Activated CD8-positive, alpha-beta memory T cell treated with anti-CD3 and anti-CD28 coated beads for 24 hours (primary cell): ENCODE measurements around the gene LSM4.

ENCODE experiments used
- DNase-seq: peaks from one replicate; pipeline ENCODE4 v3.0.0-alpha.2; 2020

Gene LSM4

DNA sequence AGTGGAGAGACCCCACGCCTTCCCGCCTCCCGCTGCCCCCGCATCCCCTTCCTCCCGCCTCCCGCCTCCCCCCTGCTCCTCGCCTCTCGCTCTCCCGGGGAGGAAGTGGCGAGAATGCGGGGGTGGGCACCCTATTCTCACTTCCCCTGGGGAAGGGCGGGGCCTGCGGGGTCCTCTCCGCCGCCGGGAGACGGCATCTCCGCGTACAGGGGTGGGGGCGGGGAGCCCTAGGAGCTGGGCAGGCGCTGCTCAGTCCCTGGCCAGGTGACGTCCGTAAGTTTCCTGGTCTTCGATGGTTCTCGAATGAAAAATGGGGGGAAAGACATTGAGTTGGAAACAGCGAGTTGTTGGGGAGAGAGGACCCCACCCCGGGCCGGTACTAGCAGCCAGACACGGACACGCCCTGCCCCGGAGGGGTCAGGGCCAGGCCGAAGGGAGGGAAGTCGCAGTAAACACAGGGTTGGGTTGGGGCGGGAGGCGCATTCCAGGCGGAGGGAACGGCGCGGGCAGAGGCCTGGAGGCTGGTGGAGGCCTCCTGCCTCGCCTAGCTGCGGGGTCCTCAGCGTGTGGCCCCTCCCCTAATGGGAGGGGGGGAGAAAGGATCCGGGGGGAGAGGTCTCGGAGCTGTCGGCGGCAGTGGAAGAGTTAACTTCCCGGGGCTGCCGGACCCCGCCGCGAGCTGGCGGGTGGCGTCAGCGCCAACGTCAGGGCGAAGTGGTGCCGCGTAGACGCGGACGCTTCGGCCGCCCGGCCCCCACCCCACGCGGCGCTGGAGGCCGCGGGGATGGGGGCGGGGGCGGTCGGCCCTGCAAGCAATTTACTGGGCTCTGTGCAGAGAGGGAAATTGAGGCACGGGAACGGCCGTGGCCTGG, 31.1 kb downstream of the LSM4 start:
- peak; percentile 94 for DNase-seq

GRCh38 chr19:18291019-18291524, 31.8 kb downstream of the LSM4 start:
- no peak for DNase-seq

DNA sequence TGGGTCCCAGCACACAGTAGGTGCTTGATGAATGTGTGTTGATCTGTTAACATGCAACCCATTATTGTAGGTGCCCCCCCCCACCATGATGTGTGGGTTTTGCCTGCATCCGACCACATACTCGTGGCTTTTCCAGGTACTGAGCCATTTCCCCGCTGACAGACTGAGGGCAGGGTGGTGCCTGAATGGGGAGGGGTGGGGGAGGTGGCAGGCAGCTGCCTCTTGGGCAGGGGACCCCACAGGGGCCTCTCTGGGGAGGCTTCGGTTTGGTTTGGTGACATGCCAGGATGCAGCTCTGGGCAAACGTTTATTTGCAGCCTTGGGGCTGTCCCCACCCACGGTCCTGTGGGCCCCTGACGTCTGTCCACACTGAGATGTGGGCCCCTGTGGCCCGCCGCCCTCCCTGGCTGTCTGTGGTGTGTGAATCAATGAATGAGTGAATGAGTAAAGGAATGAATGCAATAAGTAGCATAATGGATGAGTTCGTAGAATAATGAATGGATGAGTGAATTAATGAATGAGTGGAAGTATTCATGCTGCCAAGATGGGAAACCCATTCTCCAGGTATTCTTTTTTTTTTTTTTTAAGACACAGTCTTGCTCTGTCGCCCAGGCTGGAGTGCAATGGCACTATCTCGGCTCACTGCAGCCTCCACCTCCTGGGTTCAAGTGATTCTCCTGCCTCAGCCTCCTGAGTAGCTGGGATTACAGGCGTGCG, 32.4 kb downstream of the LSM4 start:
- DNase-seq, result peak; percentile 93

DNA sequence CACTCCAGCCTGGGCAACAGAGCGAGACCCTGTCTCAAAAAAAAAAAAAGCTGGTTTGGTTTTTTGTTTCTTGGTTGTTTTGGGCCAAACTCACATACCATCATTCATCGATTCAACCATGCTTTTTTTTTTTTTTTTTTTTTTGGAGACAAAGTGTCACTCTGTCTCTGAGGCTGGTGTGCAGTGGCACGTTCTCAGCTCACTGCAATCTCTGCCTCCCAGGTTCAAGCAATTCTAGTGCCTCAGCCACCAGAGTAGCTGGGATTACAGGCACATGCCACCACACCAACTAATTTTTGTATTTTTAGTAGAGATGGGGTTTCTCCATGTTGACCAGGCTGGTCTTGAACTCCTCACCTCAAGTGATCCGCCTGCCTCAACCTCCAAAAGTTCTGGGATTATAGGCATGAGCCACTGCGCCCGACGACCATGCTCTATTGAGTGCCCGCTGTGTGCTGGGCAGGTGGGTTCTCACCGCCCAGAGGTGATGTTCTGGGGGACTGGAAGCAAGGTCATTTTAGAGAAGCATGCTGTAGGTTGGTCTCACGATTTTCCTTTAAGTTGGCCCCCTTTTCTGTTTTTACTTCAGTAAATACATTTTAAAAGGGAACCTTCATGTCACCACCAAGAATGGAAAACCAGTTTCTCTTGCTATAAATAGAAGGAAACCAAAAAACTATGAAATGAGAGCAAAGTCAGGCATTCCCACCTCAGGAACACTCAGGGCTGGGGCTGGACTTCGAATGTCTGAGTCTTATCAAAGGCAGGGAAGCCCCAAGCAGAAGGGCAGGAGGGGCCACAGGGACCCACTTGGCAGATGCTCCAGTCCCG, 33.2 kb downstream of the LSM4 start:
- DNase-seq, result peak; percentile 73

DNA sequence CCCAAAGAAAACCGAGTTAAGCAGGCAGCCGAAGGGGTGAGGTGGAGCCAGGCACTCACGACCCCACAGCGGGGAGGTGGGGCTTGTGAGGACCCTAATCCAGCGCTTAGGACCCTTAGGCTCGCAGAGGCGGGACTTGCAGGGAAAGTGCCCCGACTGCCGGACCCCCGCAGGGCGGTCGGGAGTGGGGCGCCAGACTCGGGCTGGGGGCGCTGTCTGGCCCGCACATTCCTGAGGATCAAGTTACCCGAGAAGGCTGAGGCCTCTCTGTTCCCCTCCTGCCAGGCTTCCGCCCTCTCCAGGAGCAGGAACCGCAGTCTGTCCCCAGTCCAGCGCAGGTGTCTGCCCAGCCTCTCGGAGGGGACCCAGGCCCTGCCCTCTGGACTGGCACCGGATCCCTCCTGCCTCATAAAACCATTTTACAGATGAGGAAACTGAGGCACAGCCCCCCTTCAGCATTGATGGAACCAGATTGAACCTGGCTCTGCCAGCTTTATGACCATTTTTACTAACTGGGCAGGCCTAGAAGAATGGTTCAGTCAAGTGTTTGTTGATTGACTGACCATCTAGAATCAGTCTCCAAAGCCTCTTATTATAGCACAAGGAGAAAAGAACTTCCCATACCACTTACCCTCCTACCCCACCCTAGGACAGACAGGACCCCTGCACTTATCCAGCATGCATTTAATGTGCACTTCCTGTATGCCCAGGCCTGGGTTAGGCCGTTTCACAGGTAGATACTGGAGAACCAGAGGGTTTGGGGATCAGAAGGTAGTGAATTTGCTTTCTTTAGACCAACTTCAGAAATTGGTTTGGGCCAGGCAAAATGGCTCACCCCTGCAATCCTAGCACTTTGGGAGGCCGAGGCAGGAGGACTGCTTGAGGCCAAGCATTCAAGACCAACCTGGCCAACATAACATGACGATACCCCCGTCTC, 34.8 kb downstream of the LSM4 start:
- no peak for DNase-seq

GRCh38 chr19:18286973-18287635, 35.8 kb downstream of the LSM4 start:
- no peak for DNase-seq

DNA sequence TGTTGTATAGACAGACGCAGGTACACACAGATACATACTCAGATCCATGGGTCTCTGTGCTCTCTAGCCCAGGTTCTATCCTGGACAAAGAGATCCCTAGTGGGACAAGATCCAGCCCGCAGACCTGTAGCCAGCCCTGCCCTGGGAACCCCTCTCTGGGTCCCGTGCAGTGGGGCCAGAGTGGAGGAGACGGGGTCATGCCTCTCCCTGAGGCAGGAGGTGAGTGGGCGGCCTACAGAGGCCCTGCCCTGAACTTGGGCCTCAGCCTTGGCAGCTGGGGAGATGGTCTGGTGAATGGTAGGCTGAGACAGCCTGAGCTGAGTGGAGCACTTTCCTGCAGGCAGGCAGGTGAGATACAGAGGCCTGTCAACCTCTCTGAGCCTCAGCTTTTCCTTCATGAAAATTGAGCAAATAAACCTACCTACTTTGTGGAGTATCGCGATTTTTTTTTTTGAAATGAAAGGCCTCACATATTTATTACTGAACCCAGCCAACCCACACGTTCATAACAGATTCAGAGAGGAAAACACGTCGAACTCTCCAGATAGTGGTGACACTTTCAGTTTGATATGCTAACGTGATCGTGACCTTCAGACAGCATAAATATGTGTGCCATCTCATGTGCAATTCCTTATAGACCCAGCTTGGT, 38.0 kb downstream of the LSM4 start:
- peak; percentile 87 for DNase-seq

DNA sequence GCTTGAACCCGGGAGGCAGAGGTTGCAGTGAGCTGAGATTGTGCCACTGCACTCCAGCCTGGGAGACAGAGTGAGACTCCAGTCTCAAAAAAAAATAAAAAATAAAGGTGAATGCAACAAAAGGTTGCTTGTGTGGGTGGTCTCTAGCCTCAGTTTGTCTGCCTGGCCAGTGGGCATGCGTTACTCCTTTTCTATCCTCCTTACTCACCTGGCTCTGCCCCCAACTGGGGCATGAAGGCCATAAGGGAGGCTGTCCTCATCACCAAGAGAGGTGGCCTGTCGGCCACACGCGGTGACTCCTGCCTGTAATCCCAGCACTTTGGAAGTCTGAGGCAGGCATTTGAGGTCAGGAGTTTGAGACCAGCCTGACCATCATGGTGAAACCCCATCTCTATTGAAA, 39.5 kb downstream of the LSM4 start:
- no peak for DNase-seq

DNA sequence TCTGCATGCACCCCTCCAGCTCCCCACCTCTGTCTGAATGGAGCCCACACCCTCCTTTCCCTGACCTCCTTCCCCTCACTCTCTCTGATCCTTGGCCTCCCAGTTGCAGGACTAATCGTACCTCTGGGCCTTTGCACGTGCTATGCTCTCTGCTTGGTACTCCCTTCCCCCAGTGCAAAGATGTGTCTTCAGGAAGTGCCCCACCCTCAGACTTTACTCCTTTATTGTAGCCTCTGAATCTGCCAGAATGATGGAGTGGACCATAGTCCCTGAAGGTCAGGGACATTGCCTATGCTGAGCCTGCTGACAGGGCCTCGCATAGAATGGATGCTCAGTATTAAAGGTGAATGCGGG, 40.1 kb downstream of the LSM4 start:
- peak; percentile 72 for DNase-seq

GRCh38 chr19:18282021-18282787, 40.7 kb downstream of the LSM4 start:
- peak; percentile 83 for DNase-seq

DNA sequence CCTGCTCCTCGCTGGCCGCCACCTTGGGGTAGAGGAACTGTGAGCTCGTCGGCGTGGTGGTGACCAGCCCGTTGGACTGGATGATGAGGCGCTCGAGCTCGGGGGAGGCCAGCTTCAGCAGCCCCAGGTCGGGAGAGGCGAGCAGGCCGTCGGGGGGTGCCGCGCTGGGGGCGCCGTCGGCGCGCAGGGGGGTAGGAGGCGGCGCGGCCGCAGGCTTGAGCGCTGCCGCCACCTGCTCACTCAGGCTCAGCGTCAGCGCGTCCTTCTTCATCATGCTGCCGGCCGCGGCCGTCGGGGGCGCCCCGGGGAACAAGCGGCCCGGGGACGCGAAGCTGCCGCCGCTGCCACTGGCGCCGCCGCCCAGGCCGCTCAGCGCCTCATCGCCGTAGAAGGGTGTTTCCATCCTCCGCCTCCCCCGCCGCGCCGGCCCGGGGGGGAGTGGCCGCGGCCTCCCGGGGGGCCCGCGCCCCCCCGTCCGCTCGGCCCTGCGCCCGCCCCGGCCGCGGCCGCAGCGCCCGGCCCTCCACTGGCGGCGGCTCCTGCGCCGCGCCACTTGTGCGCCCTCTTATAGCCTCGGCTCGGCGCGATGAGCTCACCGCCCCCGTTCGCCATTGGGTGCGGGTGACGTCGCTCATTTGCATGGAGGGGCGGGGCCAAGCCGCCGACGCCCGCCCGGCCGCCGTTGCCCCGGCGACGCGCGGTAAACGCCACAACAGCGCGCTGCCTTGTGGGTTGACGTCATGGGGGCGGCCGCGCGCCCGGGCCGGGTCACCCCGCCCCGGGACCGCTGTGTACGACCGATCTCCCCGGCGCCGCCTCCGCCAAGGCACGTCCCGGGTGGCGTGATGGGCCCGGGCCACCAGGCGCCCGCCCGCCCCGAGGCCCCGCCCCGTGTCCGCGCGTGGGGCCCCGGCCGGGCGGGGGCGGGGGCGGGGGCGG, 41.5 kb downstream of the LSM4 start, which contains the start of gene JUND:
Gene JUND (minus strand): TSS at position 541 of the 939 bp plus-strand sequence. CDS start 138 bp downstream, at position 403.
- peak; percentile 97 for DNase-seq

DNA sequence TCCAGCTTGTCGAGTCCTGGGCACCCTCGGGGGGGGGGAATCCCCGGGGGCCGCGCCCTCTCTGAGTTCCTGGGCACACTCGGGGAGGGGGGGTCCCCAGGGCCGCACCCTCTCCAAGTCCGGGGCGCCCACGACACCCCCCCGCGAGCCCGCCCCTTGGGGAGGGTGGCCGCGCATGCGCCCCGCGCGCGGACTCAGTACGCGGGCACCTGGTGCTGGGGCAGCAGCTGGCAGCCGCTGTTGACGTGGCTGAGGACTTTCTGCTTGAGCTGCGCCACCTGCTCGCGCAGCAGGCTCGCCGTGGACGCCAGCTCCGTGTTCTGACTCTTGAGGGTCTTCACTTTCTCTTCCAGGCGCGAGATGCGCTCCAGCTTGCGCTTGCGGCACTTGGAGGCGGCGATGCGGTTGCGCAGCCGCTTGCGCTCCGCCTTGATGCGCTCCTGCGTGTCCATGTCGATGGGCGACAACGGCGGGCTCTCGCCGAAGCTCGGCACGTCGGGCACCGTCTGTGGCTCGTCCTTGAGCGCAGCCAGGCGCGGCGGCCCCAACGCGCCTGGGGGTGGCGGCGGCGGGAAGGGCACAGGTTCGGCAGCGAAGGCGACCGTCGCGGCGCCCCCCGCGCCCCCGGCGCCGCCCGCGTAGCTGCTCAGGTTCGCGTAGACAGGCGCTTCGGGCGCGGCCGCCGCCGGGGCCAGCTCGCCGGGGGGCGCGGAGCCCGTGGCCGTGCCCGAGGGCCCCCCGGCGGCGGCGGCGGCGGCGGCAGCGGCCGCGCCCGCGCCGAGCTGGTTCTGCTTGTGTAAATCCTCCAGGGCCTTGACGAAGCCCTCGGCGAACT, 42.4 kb downstream of the LSM4 start:
- peak; percentile 89 for DNase-seq

- DNase-seq, result peak; percentile 95
Observed at GRCh38 chr19:18279516-18280246, 43.2 kb downstream of the LSM4 start.

- no peak for DNase-seq
Observed at GRCh38 chr19:18279266-18279515, 43.7 kb downstream of the LSM4 start.

GRCh38 chr19:18278521-18279265, 44.2 kb downstream of the LSM4 start:
- peak; percentile 70 for DNase-seq

- no peak for DNase-seq
Observed at GRCh38 chr19:18274781-18275356, 48.0 kb downstream of the LSM4 start.
